ENCODE results near the gene ABTB2. TPM values are rescaled to one million over a fixed set of nuclear protein-coding genes. Genes with fewer than 3 reads are reported as not detected.

The ABTB2 gene
- total and polyA plus RNA-seq, 10 of the 15 experiments (the other 5 are each of a cell fraction or from before 2014, with no cell fraction given), result 0.13 to 2.1 (median 0.72) TPM

DNA sequence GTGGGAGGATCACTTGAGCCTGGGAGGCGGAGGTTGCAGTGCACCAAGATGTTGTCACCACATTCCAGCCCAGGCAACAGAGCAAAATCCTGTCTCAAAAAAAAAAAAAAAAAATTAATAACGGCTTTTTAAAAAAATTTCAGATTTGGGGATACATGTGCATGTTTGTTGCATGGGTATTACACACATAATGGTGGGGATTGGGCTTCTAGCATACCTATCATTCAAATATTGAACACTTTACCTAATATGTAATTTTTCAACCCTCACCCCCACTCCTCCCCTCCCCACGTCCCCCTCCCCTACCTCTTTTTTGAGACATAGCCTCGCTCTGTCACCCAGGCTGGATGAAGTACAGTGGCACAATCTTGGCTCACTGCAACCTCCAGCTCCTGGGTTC lies 40.1 kb downstream of the ABTB2 start:
- no peak for TF ChIP-seq ZSCAN29 (IDR thresholded peaks at IDR 0.05)
- no peak for TF ChIP-seq PAX5 (IDR thresholded peaks at IDR 0.05; ENCODE audit: borderline replicate concordance, low read depth, low read length)
- TF ChIP-seq RELA (IDR thresholded peaks at IDR 0.05; ENCODE audit: borderline replicate concordance, partially characterized antibody), result no peak
- no peak for TF ChIP-seq TCF7 (IDR thresholded peaks at IDR 0.05; ENCODE audit: borderline replicate concordance)
- TF ChIP-seq, protein P1, sequence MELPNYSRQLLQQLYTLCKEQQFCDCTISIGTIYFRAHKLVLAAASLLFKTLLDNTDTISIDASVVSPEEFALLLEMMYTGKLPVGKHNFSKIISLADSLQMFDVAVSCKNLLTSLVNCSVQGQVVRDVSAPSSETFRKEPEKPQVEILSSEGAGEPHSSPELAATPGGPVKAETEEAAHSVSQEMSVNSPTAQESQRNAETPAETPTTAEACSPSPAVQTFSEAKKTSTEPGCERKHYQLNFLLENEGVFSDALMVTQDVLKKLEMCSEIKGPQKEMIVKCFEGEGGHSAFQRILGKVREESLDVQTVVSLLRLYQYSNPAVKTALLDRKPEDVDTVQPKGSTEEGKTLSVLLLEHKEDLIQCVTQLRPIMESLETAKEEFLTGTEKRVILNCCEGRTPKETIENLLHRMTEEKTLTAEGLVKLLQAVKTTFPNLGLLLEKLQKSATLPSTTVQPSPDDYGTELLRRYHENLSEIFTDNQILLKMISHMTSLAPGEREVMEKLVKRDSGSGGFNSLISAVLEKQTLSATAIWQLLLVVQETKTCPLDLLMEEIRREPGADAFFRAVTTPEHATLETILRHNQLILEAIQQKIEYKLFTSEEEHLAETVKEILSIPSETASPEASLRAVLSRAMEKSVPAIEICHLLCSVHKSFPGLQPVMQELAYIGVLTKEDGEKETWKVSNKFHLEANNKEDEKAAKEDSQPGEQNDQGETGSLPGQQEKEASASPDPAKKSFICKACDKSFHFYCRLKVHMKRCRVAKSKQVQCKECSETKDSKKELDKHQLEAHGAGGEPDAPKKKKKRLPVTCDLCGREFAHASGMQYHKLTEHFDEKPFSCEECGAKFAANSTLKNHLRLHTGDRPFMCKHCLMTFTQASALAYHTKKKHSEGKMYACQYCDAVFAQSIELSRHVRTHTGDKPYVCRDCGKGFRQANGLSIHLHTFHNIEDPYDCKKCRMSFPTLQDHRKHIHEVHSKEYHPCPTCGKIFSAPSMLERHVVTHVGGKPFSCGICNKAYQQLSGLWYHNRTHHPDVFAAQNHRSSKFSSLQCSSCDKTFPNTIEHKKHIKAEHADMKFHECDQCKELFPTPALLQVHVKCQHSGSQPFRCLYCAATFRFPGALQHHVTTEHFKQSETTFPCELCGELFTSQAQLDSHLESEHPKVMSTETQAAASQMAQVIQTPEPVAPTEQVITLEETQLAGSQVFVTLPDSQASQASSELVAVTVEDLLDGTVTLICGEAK (IDR thresholded peaks at IDR 0.05; ENCODE audit: borderline replicate concordance), result no peak
- H3K36me3 ChIP-seq (ENCODE audit: control insufficient read depth in 2 of 2, insufficient read depth in 2 of 2, low read length in 1 of 2), result no peaks in the 10 kb centered on the region
- RAD21 ChIA-PET (ENCODE audit: unreplicated experiment), result no interaction called here
- H3K4me1 ChIP-seq (ENCODE audit: control insufficient read depth, insufficient read depth, low read length), result peaks cover 13% of the 10 kb centered on the region; the same call in 1 of the 2 replicates
- POLR2A ChIA-PET, result interaction anchor here (1.2 kb wide), 1 partner anchor 9 kb away, joined by 3 read pairs; no protein-coding TSS in a partner anchor
- no peak for DNase-seq (ENCODE audit: low read depth, low spot score)
- ATAC-seq, result no peak
- intact Hi-C loops (cut with micrococcal nuclease; ENCODE audit: unreplicated experiment), result no loop called here
- H3K4me3 ChIP-seq, result no peak overlapping the region
- SMC1A ChIA-PET (ENCODE audit: uncharacterized antibody, unreplicated experiment), result interaction anchor here (0.6 to 1.8 kb wide), 3 partner anchors 9 to 667 kb away, joined by 3 to 7 read pairs (median 6); no protein-coding TSS in a partner anchor
- 79% methylated on average over 2 of the region's 4 CpGs for WGBS (ENCODE audit: insufficient coverage, insufficient replicate concordance, low lambda C conversion rate, missing lambda C conversion rate)
- in situ Hi-C loops (cut with MboI), result no loop called here
- no peak overlapping the region for H3K27ac ChIP-seq (ENCODE audit: control insufficient read depth, insufficient read depth)
- no peaks in the 10 kb centered on the region for H3K27me3 ChIP-seq (replicated peaks in 1 of 2; ENCODE audit: control insufficient read depth in 2 of 2, insufficient read depth in 2 of 2, low read length in 1 of 2)
- no peak for FAIRE-seq
- H2AFZ ChIP-seq (ENCODE audit: control insufficient read depth, low read depth, low read length), result no peak overlapping the region
- no peak overlapping the region for H3K4me2 ChIP-seq (ENCODE audit: control insufficient read depth, insufficient read depth)
- no peaks in the 10 kb centered on the region for H3K9me3 ChIP-seq (replicated peaks; ENCODE audit: control insufficient read depth, insufficient read depth, low read length)
- H3K9ac ChIP-seq (ENCODE audit: control insufficient read depth, insufficient read depth, low read length), result no peak overlapping the region
- BruUV-seq (replicated peaks), result no TSS peak
- CTCF ChIA-PET, result interaction anchor here (2.8 kb wide), 1 partner anchor 143 kb away, joined by 10 read pairs; no protein-coding TSS in a partner anchor
- no peaks in the 10 kb centered on the region for H3K79me2 ChIP-seq (ENCODE audit: control insufficient read depth, insufficient read depth, low read length)
- no peaks in the 10 kb centered on the region for H4K20me1 ChIP-seq (ENCODE audit: control insufficient read depth, insufficient read depth)
